Activated CD4-positive, alpha-beta T cell treated with anti-CD3 and anti-CD28 coated beads for 48 hours (primary cell): ENCODE measurements around the gene TBX1.

Experiments
- DNase-seq: peaks from one replicate; pipeline ENCODE4 v3.0.0-alpha.2; 2020

The TBX1 gene

GRCh38 chr22:19760058-19760950 is at the start of gene TBX1:
TBX1 (plus strand) TSS chr22:19760778; CDS start chr22:19760844, 66 bp downstream.
- no peak for DNase-seq

GRCh38 chr22:19713245-19713644 is 47.3 kb upstream of the TBX1 start:
- DNase-seq = no peak

GRCh38 chr22:19713650-19714311 is 46.8 kb upstream of the TBX1 start:
- DNase-seq = no peak

- no peak for DNase-seq
Measured at GRCh38 chr22:19714312-19715187, 46.0 kb upstream of the TBX1 start, which contains the start of gene SEPTIN5. SEPTIN5 (plus strand) TSS chr22:19714503; CDS start chr22:19714589, 86 bp downstream.

- no peak for DNase-seq
Measured at GRCh38 chr22:19715188-19715930, 45.2 kb upstream of the TBX1 start.

GRCh38 chr22:19716041-19716828 is 44.3 kb upstream of the TBX1 start:
- no peak for DNase-seq

- DNase-seq = no peak
Measured at GRCh38 chr22:19716829-19717105, 43.8 kb upstream of the TBX1 start.

GRCh38 chr22:19717181-19717580 is 43.4 kb upstream of the TBX1 start:
- no peak for DNase-seq

- peak; percentile 84 for DNase-seq
Measured at GRCh38 chr22:19717691-19718455, 42.7 kb upstream of the TBX1 start.

- no peak for DNase-seq
Measured at GRCh38 chr22:19718456-19719049, 42.0 kb upstream of the TBX1 start.

GRCh38 chr22:19719050-19719482 is 41.5 kb upstream of the TBX1 start:
- no peak for DNase-seq

- no peak for DNase-seq
Measured at GRCh38 chr22:19719488-19720021, 41.0 kb upstream of the TBX1 start.

GRCh38 chr22:19720150-19720827 is 40.3 kb upstream of the TBX1 start:
- no peak for DNase-seq

GRCh38 chr22:19720999-19721329 is 39.6 kb upstream of the TBX1 start:
- DNase-seq = no peak

- DNase-seq = no peak
Measured at GRCh38 chr22:19721330-19722177, 39.0 kb upstream of the TBX1 start.

- DNase-seq = no peak
Measured at GRCh38 chr22:19722178-19722981, 38.2 kb upstream of the TBX1 start.

GRCh38 chr22:19722982-19723231 is 37.7 kb upstream of the TBX1 start:
- DNase-seq = no peak
